ENCODE results near the gene PTPRK.
"Not testable (repeated sequence)": the region's sequence is repeated elsewhere in the genome, so short reads cannot be mapped to it uniquely, and the experiment has no call there.

The PTPRK gene

DNA sequence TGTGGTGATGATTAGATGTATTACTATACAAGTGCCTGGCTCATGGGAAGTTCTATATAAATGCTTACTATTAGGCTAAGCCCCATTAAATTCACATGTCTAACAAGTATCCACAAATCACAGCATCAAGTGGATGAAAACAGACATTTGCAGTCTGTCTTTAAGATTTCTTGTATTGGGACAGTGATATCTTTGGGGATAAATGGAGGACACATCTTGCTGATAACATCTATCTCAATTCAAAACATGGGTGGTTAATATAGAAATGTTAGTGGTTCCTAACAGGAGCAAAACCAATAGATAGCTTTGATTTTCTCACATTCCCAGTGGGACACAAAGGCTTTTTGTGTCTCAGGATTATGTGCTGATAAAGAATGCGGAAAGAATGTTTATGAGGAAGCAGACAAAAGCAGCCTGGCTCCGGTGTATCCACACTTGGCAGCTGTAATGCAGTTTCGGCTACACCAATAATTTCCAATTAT lies 29.3 kb downstream of the PTPRK start:
- DNase-seq (ENCODE audit: low spot score), result no peak

DNA sequence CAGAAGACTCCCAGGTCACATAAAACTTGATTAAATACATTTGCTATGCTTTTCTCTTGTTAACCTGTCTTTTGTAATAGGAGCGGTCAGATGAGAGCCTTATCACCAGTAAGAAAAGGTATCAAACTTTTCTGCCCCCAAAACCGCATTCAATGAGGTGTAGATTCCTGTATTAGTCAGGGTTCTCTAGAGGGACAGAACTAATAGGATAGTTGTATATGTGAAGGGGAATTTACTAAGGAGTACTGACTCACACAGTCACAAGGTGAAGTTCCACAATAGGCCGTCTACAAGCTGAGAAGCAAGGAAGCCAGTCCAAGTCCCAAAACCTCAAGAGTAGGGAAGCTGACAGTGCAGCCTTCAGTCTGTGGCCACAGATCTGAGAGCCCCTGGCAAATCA lies 32.7 kb downstream of the PTPRK start:
- DNase-seq (ENCODE audit: low spot score), result no peak

DNA sequence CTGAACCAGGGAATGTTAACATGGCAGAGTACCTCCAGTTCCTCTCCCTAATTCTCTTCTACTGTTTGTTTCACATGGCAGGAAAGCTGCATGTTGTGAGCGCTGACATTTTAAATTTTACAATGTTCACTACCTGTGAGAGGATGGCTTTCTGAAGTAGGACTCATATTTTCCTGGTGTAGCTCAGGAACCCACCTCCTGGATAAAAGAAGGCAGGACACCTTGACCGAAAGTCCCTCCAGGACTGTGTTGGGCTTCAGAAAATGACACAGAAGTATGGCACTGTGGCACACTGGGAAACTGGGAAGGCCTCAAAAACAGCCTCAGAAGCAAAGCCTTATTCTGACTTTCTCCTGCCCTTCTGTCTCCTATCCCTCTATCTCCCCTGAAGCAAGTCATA lies 33.3 kb downstream of the PTPRK start:
- DNase-seq (ENCODE audit: low spot score), result no peak

- DNase-seq (ENCODE audit: low spot score), result not testable (repeated sequence)
These were observed 33.8 kb downstream of the PTPRK start for GRCh38 chr6:128486580-128486979.

GRCh38 chr6:128483472-128484135 lies 36.8 kb downstream of the PTPRK start:
- DNase-seq (ENCODE audit: low spot score), result no peak

DNA sequence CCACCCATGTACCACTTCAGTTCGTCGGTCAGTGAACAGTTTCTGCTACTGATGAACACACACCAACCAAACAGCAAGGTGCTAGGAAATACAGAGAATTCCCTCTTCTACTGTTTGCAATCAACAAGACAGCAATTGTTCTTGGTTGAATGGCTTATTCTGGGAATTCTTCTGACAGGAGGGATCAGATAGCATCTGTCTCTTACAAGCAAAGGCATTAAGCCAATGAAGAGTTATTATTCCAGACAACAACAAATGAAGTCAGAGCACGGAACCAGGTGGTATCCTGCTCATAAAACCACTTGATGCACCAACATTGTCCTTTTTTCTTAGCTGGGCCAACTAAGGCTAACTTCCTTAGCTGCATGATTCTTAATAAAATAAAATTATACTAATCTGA lies 37.8 kb downstream of the PTPRK start:
- no peak for DNase-seq (ENCODE audit: low spot score)

DNA sequence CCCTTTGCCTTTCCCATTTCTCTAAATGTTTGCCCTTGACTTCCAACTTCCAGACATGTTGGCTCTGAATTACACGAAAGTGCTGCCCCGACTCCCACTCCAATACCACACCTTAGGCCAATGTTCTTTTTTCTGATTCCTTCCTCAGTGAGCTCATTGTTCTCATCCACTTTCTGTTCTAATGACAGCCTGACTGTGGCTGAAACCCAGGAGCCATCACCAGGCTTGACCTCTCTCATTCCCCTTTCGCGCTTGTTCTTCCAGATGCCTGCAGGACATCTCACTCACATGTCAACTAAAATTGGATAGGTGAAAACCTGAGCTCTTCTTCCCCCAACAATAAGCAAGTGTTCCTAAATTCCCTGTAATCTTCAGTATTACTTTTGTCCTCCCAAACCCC lies 40.4 kb downstream of the PTPRK start:
- DNase-seq (ENCODE audit: low spot score), result no peak

DNA sequence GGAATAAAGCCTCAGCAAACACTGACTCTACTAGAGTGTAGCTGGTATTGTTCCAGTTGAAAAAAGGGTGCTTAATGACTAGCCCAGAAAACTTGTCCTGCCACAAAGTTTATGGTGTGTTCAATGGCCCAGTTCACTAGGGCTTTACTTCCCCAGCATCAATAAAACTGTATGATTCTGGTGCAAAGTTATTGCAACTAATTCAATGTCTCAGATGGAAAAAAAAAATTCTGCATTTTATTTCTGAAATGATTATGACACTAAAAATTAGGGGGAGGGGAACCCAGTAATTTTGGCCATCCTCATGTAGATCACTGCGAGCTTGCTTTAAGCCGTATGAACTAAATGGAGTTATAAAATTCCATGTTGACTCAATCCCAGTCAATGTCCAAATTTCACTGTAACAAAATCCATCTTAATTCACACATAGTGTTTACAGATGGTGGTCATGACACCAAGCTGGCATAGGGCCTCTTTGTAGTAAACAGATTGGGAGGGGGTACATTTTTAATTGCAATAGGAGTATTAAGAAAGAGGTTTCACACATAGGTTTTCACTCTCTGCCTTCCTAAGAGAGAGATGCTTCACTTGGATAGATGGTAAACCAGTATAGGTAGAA lies 41.2 kb downstream of the PTPRK start:
- no peak for DNase-seq (ENCODE audit: low spot score)

DNA sequence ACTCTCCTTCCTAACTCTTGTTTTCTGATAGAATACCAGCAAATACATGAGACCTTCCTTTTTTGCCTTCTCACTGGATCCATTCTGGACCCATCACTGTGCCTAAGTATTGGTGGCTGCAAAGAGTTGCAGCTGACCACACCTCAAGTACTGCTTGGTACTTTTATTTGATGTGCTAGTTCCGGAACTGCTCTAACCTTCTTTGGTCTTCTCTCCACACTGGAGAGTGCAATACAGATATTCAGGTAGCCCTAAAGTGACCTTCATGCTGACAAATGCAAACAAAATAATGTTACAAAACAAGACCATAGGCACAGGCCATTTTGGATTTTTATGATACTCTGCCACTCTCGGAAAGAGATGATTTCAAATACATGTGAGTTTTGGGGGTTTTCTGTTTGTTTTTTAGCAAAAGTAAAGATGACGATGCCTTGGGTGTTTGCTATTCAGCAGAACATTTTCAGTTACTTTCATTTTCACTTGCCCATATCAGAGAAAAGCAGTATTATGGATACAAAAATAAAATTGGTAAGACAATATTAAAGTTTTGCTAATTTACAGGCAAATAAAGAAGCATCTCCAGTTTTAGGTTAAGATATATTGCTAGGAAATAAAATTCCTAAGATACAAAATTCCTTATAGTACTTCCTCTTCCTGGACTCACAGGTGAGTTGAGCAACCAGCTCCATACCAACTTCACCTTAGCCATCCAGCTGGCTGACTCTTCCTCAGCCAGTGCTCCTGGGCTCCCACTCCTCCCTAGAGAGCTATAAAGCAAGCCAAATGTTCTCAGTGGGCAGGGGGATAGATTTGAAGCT lies 42.0 kb downstream of the PTPRK start:
- no peak for DNase-seq (ENCODE audit: low spot score)

DNA sequence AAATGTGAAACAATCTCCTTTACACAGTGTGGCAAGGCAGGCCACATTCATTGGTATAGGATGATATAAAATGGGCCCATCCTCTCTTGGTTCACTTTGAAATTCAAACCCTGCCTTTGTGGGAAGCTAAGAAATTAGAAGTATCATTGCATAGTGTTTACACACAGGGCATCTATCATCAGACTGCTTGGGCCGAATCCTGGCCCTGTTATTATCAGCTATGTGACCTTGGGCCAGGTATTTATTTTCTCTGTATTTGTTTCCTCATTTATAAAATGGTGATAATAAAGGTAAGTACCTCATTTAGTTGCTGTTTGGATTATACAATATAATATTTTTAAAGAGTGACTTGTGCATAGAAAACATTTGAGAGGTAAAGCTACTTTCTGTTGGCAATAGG lies 45.5 kb downstream of the PTPRK start:
- DNase-seq (ENCODE audit: low spot score), result no peak

GRCh38 chr6:128474481-128474880 lies 45.9 kb downstream of the PTPRK start:
- no peak for DNase-seq (ENCODE audit: low spot score)

DNA sequence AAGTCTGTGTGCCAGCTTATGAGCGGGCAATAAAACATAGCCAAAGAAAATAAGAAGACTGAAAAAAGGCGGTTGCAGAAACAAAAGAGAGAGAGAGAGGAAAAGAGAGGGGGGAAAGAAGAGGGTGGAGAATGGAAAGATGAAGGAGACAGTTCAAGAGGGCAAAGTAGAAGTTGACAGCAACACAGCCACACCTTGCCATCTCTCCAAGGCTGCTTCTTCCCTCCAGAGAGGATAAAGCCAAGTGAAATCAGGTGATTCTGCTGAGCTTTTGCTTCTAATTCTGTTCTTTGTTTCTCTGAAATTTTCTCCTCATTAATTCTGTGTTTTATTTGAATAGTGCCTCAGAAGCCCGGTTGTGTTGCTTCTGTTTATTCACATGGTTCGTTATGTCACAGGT lies 48.5 kb downstream of the PTPRK start:
- no peak for DNase-seq (ENCODE audit: low spot score)

GRCh38 chr6:128465368-128466343 lies 54.7 kb downstream of the PTPRK start:
- no peak for DNase-seq (ENCODE audit: low spot score)

DNA sequence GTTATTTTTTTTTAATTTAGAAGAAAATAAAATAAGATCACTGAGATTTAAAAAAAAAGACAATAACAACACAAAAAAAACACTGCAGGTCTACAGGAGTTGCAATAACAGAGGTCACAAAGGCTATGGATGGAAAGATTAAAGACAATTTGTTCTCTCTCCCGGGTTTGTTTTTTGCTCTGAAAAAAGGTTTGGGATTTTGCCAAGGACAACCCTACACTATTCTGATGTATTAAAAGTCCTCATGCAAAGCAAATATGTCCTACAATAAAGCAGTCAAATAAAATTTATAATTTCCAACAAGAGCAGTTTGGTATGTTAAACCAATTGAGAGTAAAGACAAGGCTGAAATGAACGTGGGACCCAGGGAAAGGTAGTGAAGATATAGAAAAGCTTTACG lies 55.6 kb downstream of the PTPRK start:
- DNase-seq (ENCODE audit: low spot score), result no peak

DNA sequence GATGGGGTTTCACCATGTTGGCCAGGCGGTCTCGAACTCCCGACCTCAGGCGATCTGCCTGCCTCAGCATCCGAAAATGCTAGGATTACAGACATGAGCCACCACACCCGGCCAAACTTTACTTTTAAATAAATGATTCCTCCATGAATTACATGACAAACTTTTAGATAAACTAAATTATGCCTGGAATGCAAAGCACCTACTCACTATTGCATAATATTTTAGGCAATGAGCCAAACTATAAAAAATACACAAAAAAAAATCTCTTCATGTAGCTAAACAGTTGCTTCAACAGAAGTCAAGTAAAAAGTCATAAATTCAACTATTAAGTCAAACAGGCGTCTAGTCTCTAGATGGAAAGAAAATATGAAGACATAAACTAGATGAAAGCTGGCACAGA lies 56.5 kb downstream of the PTPRK start:
- DNase-seq (ENCODE audit: low spot score), result no peak

GRCh38 chr6:128461501-128461900 lies 58.9 kb downstream of the PTPRK start:
- DNase-seq (ENCODE audit: low spot score), result no peak

- DNase-seq (ENCODE audit: low spot score), result no peak
These were observed 63.7 kb downstream of the PTPRK start for GRCh38 chr6:128456510-128457230.

DNA sequence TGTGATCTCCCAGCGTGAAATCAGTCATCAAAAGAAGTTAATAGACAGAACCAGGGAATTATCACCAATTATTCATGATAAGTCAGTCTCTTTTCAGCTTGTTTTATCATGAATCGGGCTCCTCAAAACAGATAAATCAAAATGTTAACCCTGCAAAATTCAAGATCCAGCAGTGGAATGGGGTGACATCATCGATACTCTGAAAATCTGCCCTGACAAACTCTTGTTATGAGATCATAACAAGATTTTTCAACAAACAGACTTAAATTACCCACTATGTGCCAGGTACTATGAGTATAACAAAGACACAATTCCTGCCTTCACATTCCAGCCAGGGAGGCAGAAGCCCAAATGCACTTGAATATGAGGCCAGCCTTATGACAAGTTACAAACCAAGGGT lies 64.4 kb downstream of the PTPRK start:
- DNase-seq (ENCODE audit: low spot score), result no peak

DNA sequence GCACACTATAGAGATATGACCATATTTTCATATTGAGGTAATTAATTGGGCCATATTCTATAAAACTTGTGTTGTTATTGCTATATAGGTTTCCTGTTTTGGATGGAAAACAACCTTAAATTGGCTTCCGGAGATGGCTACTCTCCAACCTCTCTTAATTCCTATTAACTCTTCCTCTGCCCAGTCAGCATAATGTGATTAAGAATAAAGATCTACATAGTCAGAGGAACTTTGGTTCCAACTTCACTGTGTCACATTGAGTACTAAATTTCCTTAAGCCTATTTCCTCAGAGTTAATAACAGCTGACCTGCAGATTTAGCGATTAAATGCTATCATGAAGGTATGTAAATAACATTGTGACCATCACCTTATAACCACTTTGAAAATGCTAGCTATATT lies 67.7 kb downstream of the PTPRK start:
- no peak for DNase-seq (ENCODE audit: low spot score)

- DNase-seq (ENCODE audit: low spot score), result no peak
These were observed 73.9 kb downstream of the PTPRK start for GRCh38 chr6:128446497-128446896.

- no peak for DNase-seq (ENCODE audit: low spot score)
These were observed 76.8 kb downstream of the PTPRK start for GRCh38 chr6:128443553-128443952.

Measured in iPS-NIHi11 (cell line).